Activated CD4-positive, alpha-beta T cell treated with anti-CD3 and anti-CD28 coated beads, Interleukin-10, Interleukin-2, amounts not matched to agents 100 ng/mL and 50 ng/mL, durations not matched to agents 16 hours and 8 hours (primary cell): ENCODE data around the gene TAF4.
"Not testable (repeated sequence)": the region's sequence is repeated elsewhere in the genome, so short reads cannot be mapped to it uniquely, and the experiment has no call there.

ENCODE experiments used
- DNase-seq: peaks from one replicate; pipeline ENCODE4 v3.0.0-alpha.2; 2020

Gene TAF4

GRCh38 chr20:62071669-62072430 lies 6.2 kb upstream of the TAF4 start:
- DNase-seq, result not testable (repeated sequence)

GRCh38 chr20:62069741-62070216 lies 4.1 kb upstream of the TAF4 start:
- no peak for DNase-seq

GRCh38 chr20:62068997-62069396 lies 3.3 kb upstream of the TAF4 start:
- DNase-seq, result no peak

- DNase-seq, result no peak
These were observed 2.0 kb upstream of the TAF4 start for GRCh38 chr20:62067547-62068260.

GRCh38 chr20:62066983-62067433 lies 1.3 kb upstream of the TAF4 start:
- peak; percentile 40 for DNase-seq

GRCh38 chr20:62066339-62066982 lies 780 bp upstream of the TAF4 start:
- DNase-seq, result peak; percentile 54

- DNase-seq, result no peak
These were observed 659 bp downstream of the TAF4 start for GRCh38 chr20:62064770-62065673.

- DNase-seq, result no peak
These were observed 1.5 kb downstream of the TAF4 start for GRCh38 chr20:62063981-62064769.

- DNase-seq, result no peak
These were observed 2.2 kb downstream of the TAF4 start for GRCh38 chr20:62063315-62063980.

GRCh38 chr20:62062661-62063314 lies 2.9 kb downstream of the TAF4 start:
- no peak for DNase-seq

GRCh38 chr20:62061851-62062423 lies 3.7 kb downstream of the TAF4 start:
- no peak for DNase-seq

GRCh38 chr20:62060631-62061541 lies 4.8 kb downstream of the TAF4 start:
- DNase-seq, result no peak

GRCh38 chr20:62059920-62060630 lies 5.6 kb downstream of the TAF4 start:
- DNase-seq, result no peak

- DNase-seq, result no peak
These were observed 6.3 kb downstream of the TAF4 start for GRCh38 chr20:62059401-62059800.

GRCh38 chr20:62058941-62059340 lies 6.7 kb downstream of the TAF4 start:
- DNase-seq, result no peak

GRCh38 chr20:62056975-62057374 lies 8.7 kb downstream of the TAF4 start:
- no peak for DNase-seq

- DNase-seq, result no peak
These were observed 9.3 kb downstream of the TAF4 start for GRCh38 chr20:62056377-62056776.

- DNase-seq, result not testable (repeated sequence)
These were observed 9.9 kb downstream of the TAF4 start for GRCh38 chr20:62055862-62056115.
